CD14-positive monocyte (primary cell): ENCODE measurements around the gene APP. TPM values are rescaled to one million over a fixed set of nuclear protein-coding genes. Genes with fewer than 3 reads are reported as not detected.

ENCODE experiments used
- DNase-seq, 3 donors: peaks; one replicate each; pipeline ENCODE4 v3.0.0-alpha.2; 2011 to 2022
- H2AFZ ChIP-seq: 2 replicates; pipeline ENCODE4 v1.6.0; 2012; ENCODE audit warnings: mild to moderate bottlenecking, low read depth, low read length, inconsistent platforms; ENCODE audit not compliant: insufficient read depth, poor library complexity, severe bottlenecking
- H3K27ac ChIP-seq, 2 donors: 1 replicate in 1 of 2; 2 replicates in 1 of 2; pipeline ENCODE4 v1.5.1; 2012 to 2013; ENCODE audit warnings: low read length in 2 of 2, control low read depth in 1 of 2, inconsistent platforms in 1 of 2, low read depth in 1 of 2, mild to moderate bottlenecking in 1 of 2
- H3K27me3 ChIP-seq, 2 donors: one replicate each; pipeline versions ENCODE4 v1.6.0 to v1.6.1; 2011 to 2013; ENCODE audit warnings: low read length in 2 of 2; ENCODE audit not compliant: control insufficient read depth in 2 of 2, insufficient read depth in 2 of 2
- H3K36me3 ChIP-seq, 2 donors: replicated peaks in 1 of 2; 1 replicate in 1 of 2; 2 replicates in 1 of 2; pipeline versions ENCODE4 v1.5.1 to v1.6.1; 2012 to 2013; ENCODE audit warnings: low read length in 2 of 2, control low read depth in 1 of 2, inconsistent platforms in 1 of 2, mild to moderate bottlenecking in 1 of 2; ENCODE audit not compliant: insufficient read depth in 2 of 2, control insufficient read depth in 1 of 2
- H3K4me1 ChIP-seq, 2 donors: 1 replicate in 1 of 2; 2 replicates in 1 of 2; pipeline versions ENCODE4 v1.5.1 to v1.6.1; 2012 to 2013; ENCODE audit warnings: low read length in 2 of 2, control low read depth in 1 of 2, inconsistent platforms in 1 of 2, mild to moderate bottlenecking in 1 of 2, moderate library complexity in 1 of 2; ENCODE audit not compliant: insufficient read depth in 2 of 2, control insufficient read depth in 1 of 2
- H3K4me2 ChIP-seq: replicated peaks from 2 replicates; pipeline ENCODE3; 2012; ENCODE audit warnings: low read length, moderate library complexity, mild to moderate bottlenecking; ENCODE audit not compliant: poor library complexity, severe bottlenecking; ENCODE audit errors: extremely low read depth
- H3K4me3 ChIP-seq, 3 experiments: fragments of 200-600 bp in 1 of 3; sonication (generic) in 1 of 3; replicated peaks in 1 of 3; 1 replicate in 2 of 3; 2 replicates in 1 of 3; pipeline ENCODE4 v1.5.1; 2011 to 2013; ENCODE audit warnings: low read length in 3 of 3, mild to moderate bottlenecking in 3 of 3, control low read depth in 2 of 3, low read depth in 2 of 3, inconsistent platforms in 1 of 3, moderate library complexity in 1 of 3
- H3K79me2 ChIP-seq: 2 replicates; pipeline ENCODE4 v1.6.0; 2012; ENCODE audit warnings: mild to moderate bottlenecking, control low read depth, inconsistent platforms, low read length, moderate library complexity; ENCODE audit not compliant: insufficient read depth
- H3K9ac ChIP-seq: 2 replicates; pipeline ENCODE4 v1.6.0; 2017; ENCODE audit warnings: low read length, mild to moderate bottlenecking; ENCODE audit not compliant: insufficient read depth, poor library complexity, severe bottlenecking
- H3K9me3 ChIP-seq, 2 donors: replicated peaks in 1 of 2; 1 replicate in 1 of 2; 2 replicates in 1 of 2; pipeline versions ENCODE4 v1.5.1 to v1.6.1; 2012 to 2013; ENCODE audit warnings: low read length in 2 of 2, control low read depth in 1 of 2; ENCODE audit not compliant: control insufficient read depth in 1 of 2, insufficient read depth in 1 of 2
- H4K20me1 ChIP-seq: 2 replicates; pipeline ENCODE4 v1.6.0; 2012; ENCODE audit warnings: mild to moderate bottlenecking, low read length, control low read depth, moderate library complexity; ENCODE audit not compliant: insufficient read depth
- H3K27ac Mint-ChIP-seq, 7 donors: one replicate each; pipeline ENCODE4 v1.8.0; 2020; ENCODE audit warnings: mild to moderate bottlenecking in 7 of 7, mixed read lengths in 7 of 7, moderate library complexity in 6 of 7, inconsistent platforms in 2 of 7
- H3K27me3 Mint-ChIP-seq, 3 donors: one replicate each; pipeline ENCODE4 v1.8.0; 2021 to 2022; ENCODE audit warnings: low read depth in 3 of 3, mild to moderate bottlenecking in 3 of 3, mixed read lengths in 3 of 3, moderate library complexity in 3 of 3, inconsistent platforms in 1 of 3
- H3K36me3 Mint-ChIP-seq, 2 donors: one replicate each; pipeline ENCODE4 v1.8.0; 2020; ENCODE audit warnings: mixed read lengths in 2 of 2, inconsistent platforms in 1 of 2, mild to moderate bottlenecking in 1 of 2
- H3K4me1 Mint-ChIP-seq: one replicate; pipeline ENCODE4 v1.8.0; 2020; ENCODE audit warnings: mild to moderate bottlenecking, mixed read lengths
- H3K4me3 Mint-ChIP-seq, 2 donors: one replicate each; pipeline ENCODE4 v1.8.0; 2020; ENCODE audit warnings: mild to moderate bottlenecking in 2 of 2, mixed read lengths in 2 of 2, moderate library complexity in 1 of 2
- H3K9me3 Mint-ChIP-seq, 7 donors: one replicate each; pipeline ENCODE4 v1.8.0; 2020 to 2022; ENCODE audit warnings: mixed read lengths in 7 of 7, mild to moderate bottlenecking in 6 of 7, moderate library complexity in 6 of 7, inconsistent platforms in 2 of 7
- CTCF ChIP-seq: fragments of 200-600 bp; IDR thresholded peaks from one replicate; pipeline ENCODE4 v1.8.0; 2022; ENCODE audit warnings: antibody characterized with exemption, mild to moderate bottlenecking
- whole genome bisulfite sequencing: methylation state at CpG from one replicate; pipeline ENCODE4 v1.1.5; 2013; ENCODE audit warnings: missing lambda C conversion rate; ENCODE audit not compliant: insufficient coverage; 5-methylcytosine and 5-hydroxymethylcytosine counted together
- intact Hi-C, 2 donors: fragments of 100-400 bp; cut with micrococcal nuclease; formaldehyde crosslinking; loops; one replicate each; pipeline versions ENCODE4 v1.15.0 to v1.15.1; 2023
- polyA plus RNA-seq, 3 donors: library from polyadenylated mRNA; depleted of rRNA in 1 of 3; unstranded in 2 of 3; stranded (reverse) in 1 of 3; fragments of 300-500 nt in 2 of 3; fragments of >200 nt in 1 of 3; fragmentation: Illumina TruSeq in 2 of 3; gene quantifications; 1 replicate in 2 of 3; 2 replicates in 1 of 3; pipeline ENCODE4 v1.2.3, GENCODE V29; 2012 to 2021

Gene APP
- polyA plus RNA-seq, 3 donors, result 28.0 to 118 (median 35.1) TPM

GRCh38 chr21:26100573-26100972 lies 70.0 kb downstream of the APP start:
- H3K27me3 Mint-ChIP-seq, result peaks cover 0 to 1% (median under 1%) of the 10 kb centered on the region in 3 donors
- intact Hi-C loops, result no loop called here
- H3K4me2 ChIP-seq, result no peak overlapping the region
- peaks cover 15% of the 10 kb centered on the region for H3K4me1 Mint-ChIP-seq
- no peak overlapping the region for H3K4me3 ChIP-seq
- no peak overlapping the region for H3K27ac ChIP-seq
- no peak for DNase-seq
- peaks cover 16% of the 10 kb centered on the region for H4K20me1 ChIP-seq
- no peak for TF ChIP-seq CTCF
- H2AFZ ChIP-seq, result no peak overlapping the region
- H3K79me2 ChIP-seq, result peaks cover 31% of the 10 kb centered on the region
- no peaks in the 10 kb centered on the region for H3K4me1 ChIP-seq
- peaks cover 6 to 15% of the 10 kb centered on the region in 2 donors for H3K36me3 Mint-ChIP-seq
- H3K27ac Mint-ChIP-seq, result no peak overlapping the region
- H3K27me3 ChIP-seq, result no peaks in the 10 kb centered on the region
- peaks cover 0 to 7% of the 10 kb centered on the region in 2 donors for H3K36me3 ChIP-seq
- WGBS, result 17% methylated on average over 1 of the region's 2 CpGs
- H3K4me3 Mint-ChIP-seq, result no peak overlapping the region
- H3K9ac ChIP-seq, result no peak overlapping the region
- no peaks in the 10 kb centered on the region for H3K9me3 ChIP-seq
- peaks cover 0 to 1% (median 0%) of the 10 kb centered on the region in 7 donors for H3K9me3 Mint-ChIP-seq

GRCh38 chr21:26099610-26100219 lies 70.9 kb downstream of the APP start:
- H4K20me1 ChIP-seq, result peaks cover 16% of the 10 kb centered on the region
- intact Hi-C loops, result no loop called here
- H2AFZ ChIP-seq, result no peak overlapping the region
- peaks cover 0 to 7% of the 10 kb centered on the region in 2 donors for H3K36me3 ChIP-seq
- peaks cover 31% of the 10 kb centered on the region for H3K79me2 ChIP-seq
- no peaks in the 10 kb centered on the region for H3K4me1 ChIP-seq
- no peak for DNase-seq
- H3K4me1 Mint-ChIP-seq, result peaks cover 15% of the 10 kb centered on the region
- peaks cover 0 to 1% (median 0%) of the 10 kb centered on the region in 3 donors for H3K27me3 Mint-ChIP-seq
- no peaks in the 10 kb centered on the region for H3K9me3 ChIP-seq
- H3K4me3 Mint-ChIP-seq, result no peak overlapping the region
- no peak overlapping the region for H3K27ac Mint-ChIP-seq
- H3K36me3 Mint-ChIP-seq, result peaks cover 6 to 14% of the 10 kb centered on the region in 2 donors
- no peak overlapping the region for H3K9ac ChIP-seq
- WGBS, result 82% methylated on average over 3 of the region's 7 CpGs
- no peaks in the 10 kb centered on the region for H3K27me3 ChIP-seq
- no peak for TF ChIP-seq CTCF
- H3K4me2 ChIP-seq, result no peak overlapping the region
- H3K9me3 Mint-ChIP-seq, result peaks cover 0 to 1% (median 0%) of the 10 kb centered on the region in 7 donors
- H3K4me3 ChIP-seq, result no peak overlapping the region
- H3K27ac ChIP-seq, result no peak overlapping the region
